ENCODE data around the gene CAPN2.

The CAPN2 gene

GRCh38 chr1:223761411-223761810 is 49.1 kb downstream of the CAPN2 start:
- no peak for DNase-seq

GRCh38 chr1:223763251-223763650 is 50.9 kb downstream of the CAPN2 start:
- DNase-seq: no peak

- no peak for DNase-seq
Observed at GRCh38 chr1:223763881-223764280, 51.5 kb downstream of the CAPN2 start.

DNA sequence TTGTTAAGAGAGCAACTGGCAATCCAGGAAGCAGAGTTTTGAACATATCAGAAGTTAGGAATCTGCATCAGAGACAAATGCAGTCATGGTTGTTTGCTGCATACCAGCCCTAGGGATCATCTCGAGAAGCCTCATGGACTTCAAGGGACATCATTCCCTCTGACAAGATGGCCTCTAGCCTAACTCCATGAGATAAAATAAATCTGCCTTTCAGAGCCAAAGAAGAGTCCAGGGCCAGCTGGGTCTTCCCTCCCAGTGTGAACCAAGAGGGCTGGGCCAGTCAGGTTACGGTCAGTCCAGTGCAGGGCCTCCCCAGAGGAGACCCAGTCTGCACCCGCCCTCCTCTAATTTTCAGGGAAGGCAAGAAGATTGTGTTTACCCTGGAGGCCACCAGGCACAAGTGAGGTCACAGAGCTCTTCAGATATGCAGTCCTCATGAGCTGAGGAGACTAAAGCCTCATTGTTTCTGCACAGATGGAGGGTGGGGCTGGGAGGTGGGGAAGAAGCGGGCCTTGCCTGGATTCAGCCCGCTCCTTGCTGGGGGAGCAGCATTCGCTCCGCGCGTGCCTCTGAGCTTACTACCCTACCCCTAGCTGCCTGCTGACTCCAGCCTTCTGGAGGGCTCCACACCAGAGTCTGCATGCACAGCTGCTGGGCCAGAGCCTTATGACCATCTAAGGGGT is 52.8 kb downstream of the CAPN2 start:
- DNase-seq: no peak

- DNase-seq: no peak
Observed at GRCh38 chr1:223765719-223766340, 53.5 kb downstream of the CAPN2 start.

DNA sequence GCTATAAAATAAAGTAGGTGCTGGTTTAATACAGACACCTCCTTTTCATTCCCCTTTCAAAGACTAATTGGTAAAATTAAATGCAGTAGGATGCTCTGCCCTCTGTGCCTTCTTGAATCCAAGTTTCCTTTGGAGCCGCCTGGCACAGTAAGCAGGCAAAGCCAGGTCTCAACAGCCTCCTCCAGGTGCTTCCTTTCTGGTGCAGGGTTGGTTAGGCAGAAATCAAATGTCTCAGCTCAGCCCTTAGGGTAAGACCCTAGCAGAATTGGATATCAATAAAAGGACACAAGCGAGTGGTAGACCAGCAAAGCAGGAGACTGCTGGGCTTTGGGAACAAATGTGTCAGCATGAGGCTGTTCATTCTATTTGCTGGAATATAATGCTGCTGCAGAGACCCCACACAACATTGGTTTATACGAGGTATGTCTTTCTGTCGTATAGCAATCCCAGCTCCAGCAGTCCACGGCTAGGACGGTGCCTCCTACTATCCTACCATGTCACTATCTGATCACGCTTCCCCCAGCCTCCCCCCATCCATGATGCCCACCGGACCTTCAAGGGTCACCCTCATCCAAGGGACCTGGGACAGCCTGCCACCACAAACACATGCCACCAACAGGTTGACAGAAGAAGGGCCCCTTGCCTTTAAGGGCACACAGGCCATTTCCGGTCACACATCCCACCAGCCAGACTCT is 58.4 kb downstream of the CAPN2 start:
- DNase-seq: no peak

GRCh38 chr1:223771469-223771813 is 59.1 kb downstream of the CAPN2 start:
- DNase-seq: no peak

DNA sequence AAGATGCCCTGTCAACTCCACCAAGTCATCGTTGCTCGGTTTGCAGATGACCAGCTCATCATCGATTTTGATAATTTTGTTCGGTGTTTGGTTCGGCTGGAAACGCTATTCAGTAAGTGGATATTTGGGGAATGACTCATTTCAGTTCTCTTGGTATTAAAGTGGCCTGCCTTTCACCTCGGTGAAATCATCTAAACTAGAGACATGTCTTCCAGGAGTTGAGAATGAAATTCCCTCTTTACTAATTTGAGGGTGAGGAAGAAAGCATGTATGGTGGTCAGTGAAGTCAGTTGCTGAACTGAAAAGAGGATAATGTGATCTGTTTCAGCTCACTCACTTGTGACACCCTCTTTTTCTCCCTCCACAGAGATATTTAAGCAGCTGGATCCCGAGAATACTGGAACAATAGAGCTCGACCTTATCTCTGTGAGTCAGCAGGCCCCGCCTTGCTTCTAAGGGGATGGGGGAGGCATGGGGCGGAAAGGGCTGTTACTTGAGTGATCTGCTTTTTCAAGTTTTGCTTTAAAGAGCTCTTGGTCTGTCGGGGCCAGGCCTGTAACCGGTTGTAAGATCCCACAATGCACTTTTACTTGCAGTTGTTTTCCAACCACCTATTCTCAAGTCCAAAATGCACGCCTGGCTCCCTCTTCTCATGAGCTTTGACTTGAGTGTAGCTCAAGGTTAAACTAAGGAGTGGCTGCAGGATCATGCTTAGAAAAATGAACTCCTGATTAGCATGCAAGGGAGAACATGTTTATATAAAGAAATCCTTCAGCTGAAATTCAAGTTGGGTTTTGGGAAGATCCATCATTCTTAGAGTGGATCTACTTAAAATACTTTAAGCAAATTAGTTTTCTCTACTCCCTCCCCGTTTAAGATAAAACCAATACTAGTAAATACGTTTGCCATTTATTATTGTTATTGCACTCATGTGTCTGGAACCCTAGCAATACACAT is 59.8 kb downstream of the CAPN2 start:
- peak; percentile 96 for DNase-seq

DNA sequence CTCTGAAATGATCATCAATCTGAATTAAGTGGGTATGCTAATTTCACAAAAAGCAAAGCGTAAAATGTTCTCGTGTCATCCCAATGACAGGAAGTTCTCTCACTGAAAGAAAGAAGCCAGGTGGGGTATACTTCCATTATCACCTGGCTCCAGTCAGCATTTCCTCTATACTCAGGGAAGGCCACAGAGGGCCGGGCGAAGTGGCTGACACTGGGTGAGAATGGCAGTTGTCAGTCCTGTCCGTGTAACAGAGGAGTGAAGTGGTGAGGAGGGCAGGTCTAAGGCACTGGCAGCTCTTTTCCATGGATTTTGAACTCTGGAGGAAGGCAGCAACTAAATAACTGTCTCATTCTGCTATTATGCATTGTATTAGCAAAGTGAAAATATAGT is 60.4 kb downstream of the CAPN2 start:
- no peak for DNase-seq

DNA sequence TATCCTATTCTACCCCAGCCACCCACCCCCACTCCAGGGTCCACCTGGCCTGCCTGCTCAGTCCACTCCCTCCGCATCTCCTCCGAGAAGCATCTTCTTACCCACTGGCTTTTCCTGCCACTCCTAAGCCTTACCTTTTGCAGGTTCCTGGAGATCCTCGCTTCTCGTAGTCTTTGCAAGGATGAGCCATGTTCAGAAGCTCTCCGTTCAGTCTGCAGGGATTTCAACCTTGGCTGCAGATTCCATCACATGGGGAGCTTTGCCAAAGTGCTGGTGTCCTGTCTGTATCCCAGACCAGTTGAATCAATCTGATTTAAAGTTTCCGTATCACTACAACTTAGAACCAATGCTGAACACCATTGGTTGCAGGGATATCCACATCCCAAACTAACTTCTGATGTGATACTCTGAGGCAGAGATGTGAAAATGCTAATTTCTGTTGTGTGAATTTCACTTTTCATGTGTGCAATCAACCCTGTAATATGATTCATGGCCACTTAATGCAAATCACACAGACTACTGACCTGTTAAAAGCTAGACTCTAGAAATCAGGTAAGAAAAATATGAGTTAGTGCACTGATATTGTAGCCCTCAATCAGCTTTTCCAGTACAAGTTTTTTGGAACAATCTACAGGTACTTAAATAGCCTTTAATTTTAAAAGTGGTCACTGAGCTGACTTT is 61.9 kb downstream of the CAPN2 start:
- DNase-seq: no peak

DNA sequence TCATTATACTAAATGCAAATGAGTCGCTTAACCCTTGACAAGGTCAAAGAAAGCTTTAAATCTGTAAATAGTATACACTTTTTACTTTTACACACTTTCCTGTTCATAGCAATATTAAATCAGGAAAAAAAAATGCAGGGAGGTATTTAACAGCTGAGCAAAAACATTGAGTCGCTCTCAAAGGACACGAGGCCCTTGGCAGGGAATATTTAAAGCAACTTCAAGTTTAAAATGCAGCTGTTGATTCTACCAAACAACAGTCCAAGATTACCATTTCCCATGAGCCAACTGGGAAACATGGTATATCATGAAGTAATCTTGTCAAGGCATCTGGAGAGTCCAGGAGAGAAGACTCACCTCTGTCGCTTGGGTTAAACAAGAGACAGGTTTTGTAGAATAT is 62.7 kb downstream of the CAPN2 start:
- no peak for DNase-seq

DNA sequence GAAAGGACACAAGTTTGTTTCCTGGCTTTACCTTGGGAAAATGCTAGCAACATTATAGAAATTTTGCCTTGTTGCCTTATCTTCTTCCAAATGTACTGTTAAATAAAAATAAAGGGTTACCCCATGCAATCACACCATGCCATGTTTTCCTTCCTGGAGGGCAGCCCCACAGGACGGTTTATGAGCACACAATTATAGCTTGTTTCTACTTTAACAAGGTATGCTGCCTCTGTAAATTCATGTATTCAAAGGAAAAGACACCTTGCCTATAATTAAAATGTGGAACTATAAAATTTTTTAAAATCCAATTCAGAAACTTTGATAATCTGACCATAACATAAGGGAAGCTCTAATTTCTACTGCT is 63.4 kb downstream of the CAPN2 start:
- DNase-seq: no peak

DNA sequence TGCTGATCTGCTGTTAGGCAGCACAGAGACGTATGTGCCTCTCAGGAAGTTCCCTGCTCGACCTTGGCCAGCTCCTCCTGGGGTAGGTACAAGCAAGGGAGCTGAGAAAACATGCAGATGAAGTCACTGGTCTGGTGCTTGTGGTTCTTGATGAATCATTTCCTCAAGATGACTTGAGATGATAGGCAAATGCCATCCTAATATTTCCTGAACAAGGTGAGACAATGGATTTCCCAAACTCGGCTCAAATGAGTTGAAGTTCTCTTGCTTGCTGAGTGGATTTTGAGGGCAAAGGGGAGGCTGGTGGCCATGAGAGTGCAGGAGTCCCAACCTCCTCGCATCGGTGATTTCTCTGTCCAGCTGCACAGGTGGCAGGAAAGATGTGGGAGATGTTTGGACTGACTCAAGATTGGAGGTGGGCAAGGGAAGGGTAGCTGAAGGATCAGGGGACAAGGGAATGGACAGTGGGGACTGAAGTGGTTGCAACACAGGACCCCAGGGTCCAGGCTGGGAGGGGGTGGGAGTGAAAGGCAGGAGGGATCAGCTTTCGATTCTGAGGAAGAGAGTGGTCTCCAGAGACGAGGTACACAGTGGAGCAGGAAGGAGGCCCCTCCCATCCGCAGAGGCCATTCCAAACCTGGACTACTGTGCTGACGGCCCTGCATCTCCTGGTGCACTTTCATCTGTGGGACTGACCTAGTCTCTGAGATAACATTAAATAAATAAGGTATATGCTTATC is 63.9 kb downstream of the CAPN2 start:
- DNase-seq: peak; percentile 45

DNA sequence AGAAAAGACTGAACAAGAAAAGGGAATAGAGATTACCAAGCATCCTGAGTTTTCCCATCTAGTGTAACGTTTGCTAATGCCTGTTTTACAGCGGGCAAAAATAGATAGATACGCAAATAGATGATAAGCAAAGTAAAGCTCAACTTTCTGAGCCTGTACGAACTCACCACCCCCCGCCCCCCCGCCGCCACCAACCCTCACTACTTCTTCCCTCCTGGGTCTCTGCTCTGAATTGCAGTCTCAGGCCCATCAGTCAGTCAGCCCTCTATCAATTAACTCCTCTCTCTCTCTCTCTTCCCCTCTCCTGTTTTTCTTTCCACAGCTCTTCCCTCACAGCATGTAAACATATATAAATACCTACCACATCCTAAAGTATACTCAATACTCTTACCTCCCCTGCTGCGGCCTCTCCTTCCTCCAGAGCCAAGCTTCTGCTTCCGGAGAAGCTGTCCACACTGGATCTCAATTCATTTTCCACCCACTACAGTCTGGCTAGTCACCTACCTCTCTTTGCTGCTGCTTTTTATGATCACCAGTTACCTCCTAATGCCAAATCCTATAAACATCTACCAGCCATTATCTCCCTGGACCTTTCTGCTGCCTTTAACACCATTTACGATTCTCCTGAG is 64.6 kb downstream of the CAPN2 start:
- no peak for DNase-seq

- DNase-seq: no peak
Observed at GRCh38 chr1:223780318-223780717, 68.0 kb downstream of the CAPN2 start.

DNA sequence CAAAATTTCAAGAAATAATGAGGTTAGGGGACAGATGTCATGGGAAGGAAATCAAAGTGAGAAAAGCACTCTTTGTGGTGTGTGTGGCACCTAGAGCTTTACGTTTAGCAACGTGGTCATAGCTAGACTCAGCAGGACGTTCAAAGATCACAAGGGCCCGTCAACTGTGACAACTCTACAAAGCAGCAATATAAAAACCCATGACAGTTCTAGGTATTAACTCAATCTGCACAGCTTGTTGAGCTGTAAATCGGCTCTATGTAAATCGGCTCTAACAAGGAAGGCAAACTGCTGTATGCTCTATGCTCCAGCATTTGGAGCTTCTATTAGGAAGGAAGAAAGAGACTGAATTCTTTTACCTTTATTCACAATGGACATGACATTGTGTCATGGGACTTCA is 68.6 kb downstream of the CAPN2 start:
- DNase-seq: no peak

GRCh38 chr1:223783676-223784075 is 71.3 kb downstream of the CAPN2 start:
- no peak for DNase-seq

DNA sequence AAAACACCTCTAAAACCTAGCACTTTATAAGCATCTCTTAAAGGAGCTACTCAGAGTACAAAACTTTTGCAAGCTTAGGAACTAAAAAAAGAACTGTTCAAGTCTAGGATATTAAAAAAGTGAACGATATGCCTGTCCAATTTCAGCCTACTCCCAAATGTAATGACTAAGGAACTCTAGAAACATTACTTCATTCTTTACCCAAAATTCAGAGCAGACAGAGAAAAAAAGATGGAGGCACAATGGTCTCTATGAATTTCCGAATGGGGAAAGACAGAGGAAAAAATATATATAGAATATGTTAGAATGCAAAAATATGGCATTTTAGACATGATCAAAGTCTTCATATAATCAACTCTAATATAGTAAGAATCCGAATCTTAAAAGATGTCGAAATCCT is 72.2 kb downstream of the CAPN2 start:
- no peak for DNase-seq

DNA sequence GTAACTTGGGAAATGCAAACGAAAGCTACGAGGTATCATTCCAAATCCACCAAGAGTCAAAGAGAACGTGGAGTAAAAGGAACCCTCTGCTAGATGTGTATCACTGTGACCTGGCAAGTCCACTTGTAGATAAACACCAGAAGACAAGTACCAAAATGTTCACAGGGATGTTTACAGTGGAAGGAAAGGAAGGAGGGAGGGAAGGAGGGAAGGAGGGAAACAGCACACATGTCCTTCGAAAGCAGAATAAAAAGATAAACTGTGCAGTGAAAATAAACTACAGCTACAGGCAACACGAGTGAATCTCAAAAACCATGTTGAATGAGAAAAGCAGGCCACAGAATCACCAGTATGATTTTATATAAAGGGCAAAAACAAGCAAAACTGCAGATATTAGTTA is 73.5 kb downstream of the CAPN2 start:
- DNase-seq: no peak

DNA sequence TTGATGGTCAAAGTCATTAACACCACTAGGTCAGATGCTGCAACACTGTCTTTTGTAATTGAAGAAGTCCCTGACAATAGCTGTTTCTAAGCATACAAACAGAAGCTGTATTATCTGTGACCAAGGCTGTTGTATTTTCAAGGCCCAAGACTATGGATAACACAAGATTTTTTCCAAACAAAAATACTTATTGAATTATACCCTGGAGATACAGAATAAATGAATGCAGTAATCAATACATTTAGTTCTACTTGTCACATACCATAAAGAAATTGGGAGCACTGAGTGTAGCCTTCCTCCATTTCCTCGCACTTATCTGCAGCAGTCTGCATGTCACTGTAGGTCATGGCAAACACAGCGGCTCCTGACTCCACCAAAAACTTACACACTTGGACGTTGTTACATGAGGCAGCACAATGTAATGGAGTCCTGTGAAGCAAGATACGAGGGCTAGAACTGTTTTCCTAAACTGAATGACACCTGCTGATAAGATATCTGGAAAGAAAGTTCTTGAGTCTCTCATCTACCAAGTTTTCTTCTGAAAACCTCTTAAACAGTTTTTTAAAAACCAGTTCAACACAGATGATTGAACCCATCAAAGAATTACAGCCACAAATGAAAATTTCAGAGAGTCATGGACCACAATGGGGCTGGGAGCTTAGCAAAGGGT is 76.5 kb downstream of the CAPN2 start:
- peak; percentile 90 for DNase-seq

DNA sequence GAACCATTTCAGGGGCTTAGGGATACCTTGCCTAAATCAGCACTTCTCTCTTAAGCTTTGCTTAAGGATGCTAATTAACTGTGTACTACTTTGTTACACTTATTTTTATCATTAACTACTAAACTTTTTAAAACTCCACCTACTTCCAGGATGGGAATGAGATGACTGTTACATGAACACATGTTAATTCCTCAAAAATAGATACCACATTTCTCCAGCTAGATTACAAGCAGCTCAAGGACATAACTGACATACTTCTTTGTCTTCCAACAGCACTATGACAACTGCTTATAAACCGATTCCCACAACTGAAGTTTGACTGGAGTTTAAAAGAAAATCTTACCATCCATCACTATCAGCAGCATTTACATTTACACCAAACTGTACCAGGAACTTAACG is 79.7 kb downstream of the CAPN2 start:
- DNase-seq: no peak

Data from OCI-M1 (cell line).